Activated CD8-positive, alpha-beta memory T cell treated with anti-CD3 and anti-CD28 coated beads, Interleukin-2, amount 50 U/mL, for 4 hours (primary cell): Measurements from ENCODE around the gene PPP4R1.
"Not testable (repeated sequence)": the region's sequence is repeated elsewhere in the genome, so short reads cannot be mapped to it uniquely, and the experiment has no call there.

Experiments
- DNase-seq: peaks from one replicate; pipeline ENCODE4 v3.0.0-alpha.2; 2020

PPP4R1 gene

GRCh38 chr18:9627642-9628041, 13.3 kb upstream of the PPP4R1 start:
- DNase-seq, result no peak

- no peak for DNase-seq
Observed at GRCh38 chr18:9619990-9620389, 5.6 kb upstream of the PPP4R1 start.

GRCh38 chr18:9619545-9619944, 5.2 kb upstream of the PPP4R1 start:
- no peak for DNase-seq

- no peak for DNase-seq
Observed at GRCh38 chr18:9619056-9619455, 4.7 kb upstream of the PPP4R1 start.

GRCh38 chr18:9617006-9617542, 2.7 kb upstream of the PPP4R1 start:
- no peak for DNase-seq

GRCh38 chr18:9616049-9616448, 1.7 kb upstream of the PPP4R1 start:
- no peak for DNase-seq

- DNase-seq, result no peak
Observed at GRCh38 chr18:9615280-9615797, 980 bp upstream of the PPP4R1 start.

- peak; percentile 43 for DNase-seq
Observed at GRCh38 chr18:9613550-9614400, 584 bp downstream of the PPP4R1 start.

GRCh38 chr18:9612977-9613376, 1.4 kb downstream of the PPP4R1 start:
- DNase-seq, result no peak

- peak; percentile 16 for DNase-seq
Observed at GRCh38 chr18:9612215-9612830, 2.0 kb downstream of the PPP4R1 start.

- no peak for DNase-seq
Observed at GRCh38 chr18:9609190-9609589, 5.2 kb downstream of the PPP4R1 start.

- no peak for DNase-seq
Observed at GRCh38 chr18:9608728-9609127, 5.6 kb downstream of the PPP4R1 start.

GRCh38 chr18:9608298-9608697, 6.1 kb downstream of the PPP4R1 start:
- DNase-seq, result no peak

GRCh38 chr18:9607111-9607510, 7.2 kb downstream of the PPP4R1 start:
- DNase-seq, result not testable (repeated sequence)

- no peak for DNase-seq
Observed at GRCh38 chr18:9606039-9606438, 8.3 kb downstream of the PPP4R1 start.

- DNase-seq, result no peak
Observed at GRCh38 chr18:9604348-9604747, 10.0 kb downstream of the PPP4R1 start.

GRCh38 chr18:9599328-9599727, 15.0 kb downstream of the PPP4R1 start:
- no peak for DNase-seq

- DNase-seq, result no peak
Observed at GRCh38 chr18:9597609-9598008, 16.8 kb downstream of the PPP4R1 start.

GRCh38 chr18:9596843-9597526, 17.4 kb downstream of the PPP4R1 start:
- DNase-seq, result no peak

GRCh38 chr18:9596226-9596625, 18.1 kb downstream of the PPP4R1 start:
- DNase-seq, result no peak

GRCh38 chr18:9594823-9595596, 19.3 kb downstream of the PPP4R1 start:
- DNase-seq, result no peak

GRCh38 chr18:9587924-9588323, 26.4 kb downstream of the PPP4R1 start:
- no peak for DNase-seq

GRCh38 chr18:9586814-9587213, 27.5 kb downstream of the PPP4R1 start:
- no peak for DNase-seq
